ENCODE results near the gene LDHAL6B.

Gene LDHAL6B

GRCh38 chr15:59237119-59237855 is 30.6 kb downstream of the LDHAL6B start:
- DNase-seq, result peak in 1 of 42 donors; percentile 41
- intact Hi-C loops (cut with DNase I), result no loop called here

GRCh38 chr15:59237924-59238331 is 31.3 kb downstream of the LDHAL6B start:
- intact Hi-C loops (cut with DNase I), result no loop called here
- peak in 1 of 42 donors; percentile 24 for DNase-seq

- intact Hi-C loops (cut with DNase I), result loop anchor here (10.0 kb wide), 1 partner anchor 255 kb away; no protein-coding TSS in a partner anchor
- no peak for DNase-seq
Observed at GRCh38 chr15:59240036-59240435, 33.4 kb downstream of the LDHAL6B start.

GRCh38 chr15:59242649-59243048 is 36.0 kb downstream of the LDHAL6B start:
- intact Hi-C loops (cut with DNase I), result loop anchor here (10.0 kb wide), 1 partner anchor 252 kb away; no protein-coding TSS in a partner anchor
- DNase-seq, result no peak

GRCh38 chr15:59243622-59244021 is 37.0 kb downstream of the LDHAL6B start:
- peak in 1 of 42 donors; percentile 33 for DNase-seq
- intact Hi-C loops (cut with DNase I), result loop anchor here (10.0 kb wide), 1 partner anchor 251 kb away; no protein-coding TSS in a partner anchor

- peak in 1 of 42 donors; percentile 16 for DNase-seq
- intact Hi-C loops (cut with DNase I), result loop anchor here (10.0 kb wide), 1 partner anchor 250 kb away; no protein-coding TSS in a partner anchor
Observed at GRCh38 chr15:59244337-59244736, 37.7 kb downstream of the LDHAL6B start.

GRCh38 chr15:59245559-59245958 is 38.9 kb downstream of the LDHAL6B start:
- no peak for DNase-seq
- intact Hi-C loops (cut with DNase I), result loop anchor here (10.0 kb wide), 1 partner anchor 249 kb away; no protein-coding TSS in a partner anchor

GRCh38 chr15:59247364-59247763 is 40.7 kb downstream of the LDHAL6B start:
- DNase-seq, result peak; percentile 22 to 89 (median 71)

GRCh38 chr15:59249816-59250215 is 43.2 kb downstream of the LDHAL6B start:
- intact Hi-C loops (cut with DNase I), result loop anchor here (10.0 kb wide), 1 partner anchor 245 kb away; no protein-coding TSS in a partner anchor
- no peak for DNase-seq

More at GRCh38 chr15:59247364-59247763, 40.7 kb downstream of the LDHAL6B start:
- intact Hi-C loops (cut with DNase I), result loop anchor here (10.0 kb wide), 1 partner anchor 247 kb away; no protein-coding TSS in a partner anchor

GRCh38 chr15:59250249-59250648 is 43.6 kb downstream of the LDHAL6B start:
- intact Hi-C loops (cut with DNase I), result no loop called here
- DNase-seq, result no peak

GRCh38 chr15:59251001-59251845 is 44.6 kb downstream of the LDHAL6B start:
- DNase-seq, result no peak
- intact Hi-C loops (cut with DNase I), result no loop called here

GRCh38 chr15:59252137-59252536 is 45.5 kb downstream of the LDHAL6B start:
- intact Hi-C loops (cut with DNase I), result no loop called here
- DNase-seq, result no peak

GRCh38 chr15:59255680-59256336 is 49.2 kb downstream of the LDHAL6B start:
- intact Hi-C loops (cut with DNase I), result no loop called here
- DNase-seq, result no peak

- intact Hi-C loops (cut with DNase I), result no loop called here
- no peak for DNase-seq
Observed at GRCh38 chr15:59256482-59256881, 49.8 kb downstream of the LDHAL6B start.

- peak in 1 of 42 donors; percentile 31 for DNase-seq
- intact Hi-C loops (cut with DNase I), result no loop called here
Observed at GRCh38 chr15:59257140-59257539, 50.5 kb downstream of the LDHAL6B start.

Measured in head of caudate nucleus (tissue), 42 donors.